ENCODE measurements around the gene ST8SIA4.

DNA sequence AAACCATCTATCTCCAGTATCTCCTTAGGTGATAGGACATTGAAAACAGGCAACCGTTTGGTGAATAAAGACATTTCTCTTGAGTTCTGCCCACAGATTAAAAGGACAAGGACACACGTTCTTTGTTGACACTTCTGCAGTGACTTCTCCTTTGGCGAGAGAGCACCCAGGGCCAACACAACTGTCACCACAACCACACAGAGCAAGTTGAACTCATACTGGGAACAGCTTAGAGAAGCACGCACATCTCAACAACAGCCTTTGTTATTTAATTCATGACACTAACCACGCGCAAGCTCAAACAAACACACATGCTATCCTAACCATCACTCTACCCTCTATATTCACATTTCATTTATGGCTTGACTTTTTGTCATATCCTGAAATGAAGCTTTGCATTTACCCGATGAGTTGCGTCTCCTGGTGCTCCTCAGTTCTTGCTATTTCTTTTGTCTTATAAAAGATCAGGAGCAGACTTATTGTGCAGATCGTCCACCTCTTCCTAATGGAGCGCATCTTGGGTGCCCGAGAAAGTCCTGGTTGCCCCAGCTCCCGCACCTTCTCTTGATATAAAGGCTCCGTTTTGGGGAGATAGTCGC is 543 bp downstream of the ST8SIA4 start:
- TF ChIP-seq, protein P1, sequence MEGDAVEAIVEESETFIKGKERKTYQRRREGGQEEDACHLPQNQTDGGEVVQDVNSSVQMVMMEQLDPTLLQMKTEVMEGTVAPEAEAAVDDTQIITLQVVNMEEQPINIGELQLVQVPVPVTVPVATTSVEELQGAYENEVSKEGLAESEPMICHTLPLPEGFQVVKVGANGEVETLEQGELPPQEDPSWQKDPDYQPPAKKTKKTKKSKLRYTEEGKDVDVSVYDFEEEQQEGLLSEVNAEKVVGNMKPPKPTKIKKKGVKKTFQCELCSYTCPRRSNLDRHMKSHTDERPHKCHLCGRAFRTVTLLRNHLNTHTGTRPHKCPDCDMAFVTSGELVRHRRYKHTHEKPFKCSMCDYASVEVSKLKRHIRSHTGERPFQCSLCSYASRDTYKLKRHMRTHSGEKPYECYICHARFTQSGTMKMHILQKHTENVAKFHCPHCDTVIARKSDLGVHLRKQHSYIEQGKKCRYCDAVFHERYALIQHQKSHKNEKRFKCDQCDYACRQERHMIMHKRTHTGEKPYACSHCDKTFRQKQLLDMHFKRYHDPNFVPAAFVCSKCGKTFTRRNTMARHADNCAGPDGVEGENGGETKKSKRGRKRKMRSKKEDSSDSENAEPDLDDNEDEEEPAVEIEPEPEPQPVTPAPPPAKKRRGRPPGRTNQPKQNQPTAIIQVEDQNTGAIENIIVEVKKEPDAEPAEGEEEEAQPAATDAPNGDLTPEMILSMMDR (IDR thresholded peaks at IDR 0.05 in 2 of 3, conservative IDR thresholded peaks at IDR 0.05 in 1 of 3; ENCODE audit: borderline replicate concordance in 1 of 3, insufficient read depth in 1 of 3, low read depth in 2 of 3, low read length in 2 of 3), result no peak
- TF ChIP-seq TCF7L2 (IDR thresholded peaks at IDR 0.05; ENCODE audit: borderline replicate concordance, extremely low read depth, insufficient read depth, insufficient read length) (no peak), SIN3A (IDR thresholded peaks at IDR 0.05; ENCODE audit: low read depth) (no peak), POLR2AphosphoS5 (IDR thresholded peaks at IDR 0.05; ENCODE audit: low read depth, low read length) (no peak)
- TF ChIP-seq, protein P2, sequence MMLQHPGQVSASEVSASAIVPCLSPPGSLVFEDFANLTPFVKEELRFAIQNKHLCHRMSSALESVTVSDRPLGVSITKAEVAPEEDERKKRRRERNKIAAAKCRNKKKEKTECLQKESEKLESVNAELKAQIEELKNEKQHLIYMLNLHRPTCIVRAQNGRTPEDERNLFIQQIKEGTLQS (IDR thresholded peaks at IDR 0.05), result no peak
